WTC11 (cell line): ENCODE measurements around the gene ENO2. TPM values are rescaled to one million over a fixed set of nuclear protein-coding genes. Genes with fewer than 3 reads are reported as not detected.
"Not testable (repeated sequence)": the region's sequence is repeated elsewhere in the genome, so short reads cannot be mapped to it uniquely, and the experiment has no call there.

Source experiments
- ATAC-seq: fragments of 200-7000 bp; cut with Tn5 transposase; 2 replicates; pipeline ENCODE4 v1.10.0; 2021; ENCODE audit warnings: mild to moderate bottlenecking, moderate library complexity
- CTCF ChIA-PET: fragments of 300-600 bp; sonication (Branson Sonifier 250); formaldehyde crosslinking; loops from one replicate; lab custom pipeline; 2021; ENCODE audit warnings: antibody characterized with exemption; lab: Charles Lee
- POLR2A ChIA-PET: fragments of 350-600 bp; sonication (Branson Sonifier 250); formaldehyde crosslinking; loops from one replicate; lab custom pipeline; 2021; ENCODE audit warnings: antibody characterized with exemption; lab: Charles Lee
- DNase-seq: peaks from one replicate; pipeline ENCODE4 v3.0.0; 2021; ENCODE audit warnings: low spot score
- H3K27ac Mint-ChIP-seq: 2 replicates; pipeline ENCODE4 v1.8.0; 2021; ENCODE audit warnings: mixed read lengths
- H3K27me3 Mint-ChIP-seq: 2 replicates; pipeline ENCODE4 v1.8.0; 2021; ENCODE audit warnings: low read depth, mild to moderate bottlenecking, moderate library complexity, mixed read lengths
- H3K36me3 Mint-ChIP-seq: 2 replicates; pipeline ENCODE4 v1.8.0; 2021; ENCODE audit warnings: mixed read lengths
- H3K4me1 Mint-ChIP-seq: 2 replicates; pipeline ENCODE4 v1.8.0; 2022; ENCODE audit warnings: mixed read lengths
- H3K4me3 Mint-ChIP-seq: 2 replicates; pipeline ENCODE4 v1.8.0; 2021; ENCODE audit warnings: mild to moderate bottlenecking, moderate library complexity, mixed read lengths
- H3K9me3 Mint-ChIP-seq: 2 replicates; pipeline ENCODE4 v1.8.0; 2021; ENCODE audit warnings: mixed read lengths
- ATF1 ChIP-seq: sonication (generic); formaldehyde crosslinking; IDR thresholded peaks from 2 replicates; pipeline ENCODE4 v1.8.1; 2023; ENCODE audit warnings: mild to moderate bottlenecking, moderate library complexity, missing genetic modification reagents
- GTF2I ChIP-seq: fragments of 250-450 bp; sonication (Bioruptor Pico); conservative IDR thresholded peaks from 2 replicates; pipeline ENCODE4 v1.4.0; 2021; ENCODE audit warnings: mild to moderate bottlenecking
- JAZF1 ChIP-seq: fragments of 250-450 bp; sonication (Bioruptor Pico); IDR thresholded peaks from 2 replicates; pipeline ENCODE4 v1.9.0; 2021; ENCODE audit warnings: moderate library complexity, mild to moderate bottlenecking, inconsistent platforms
- JUN ChIP-seq: sonication (generic); formaldehyde crosslinking; IDR thresholded peaks from 2 replicates; pipeline ENCODE4 v1.8.0; 2023; ENCODE audit warnings: mild to moderate bottlenecking, missing genetic modification reagents
- MXD4 ChIP-seq: fragments of 250-450 bp; sonication (Bioruptor Pico); IDR thresholded peaks from 2 replicates; pipeline ENCODE4 v1.8.0; 2021; ENCODE audit warnings: mild to moderate bottlenecking, moderate library complexity, borderline replicate concordance
- MYBL2 ChIP-seq: sonication (generic); formaldehyde crosslinking; IDR thresholded peaks from 2 replicates; pipeline ENCODE4 v1.8.1; 2023; ENCODE audit warnings: mild to moderate bottlenecking, moderate library complexity, missing genetic modification reagents
- NFYB ChIP-seq: sonication (generic); formaldehyde crosslinking; conservative IDR thresholded peaks from 2 replicates; pipeline ENCODE4 v1.8.0; 2022; ENCODE audit warnings: low read depth, missing genetic modification reagents
- NR1H2 ChIP-seq: sonication (generic); formaldehyde crosslinking; IDR thresholded peaks from 2 replicates; pipeline ENCODE4 v1.9.0; 2021; ENCODE audit warnings: mild to moderate bottlenecking, moderate library complexity, missing genetic modification reagents
- NR2C2 ChIP-seq: sonication (generic); formaldehyde crosslinking; IDR thresholded peaks from 2 replicates; pipeline ENCODE4 v1.8.0; 2022; ENCODE audit warnings: mild to moderate bottlenecking, missing genetic modification reagents
- SOX15 ChIP-seq: fragments of 250-450 bp; sonication (Bioruptor Pico); IDR thresholded peaks from 2 replicates; pipeline ENCODE4 v1.9.0; 2021; ENCODE audit warnings: mild to moderate bottlenecking
- TEAD1 ChIP-seq: sonication (generic); formaldehyde crosslinking; IDR thresholded peaks from 2 replicates; pipeline ENCODE4 v1.8.0; 2022; ENCODE audit warnings: mild to moderate bottlenecking, missing genetic modification reagents
- ZNF232 ChIP-seq: sonication (generic); formaldehyde crosslinking; IDR thresholded peaks from 2 replicates; pipeline ENCODE4 v1.8.0; 2022; ENCODE audit warnings: mild to moderate bottlenecking, missing genetic modification reagents
- ZNF263 ChIP-seq: sonication (generic); formaldehyde crosslinking; IDR thresholded peaks from 2 replicates; pipeline ENCODE4 v1.8.1; 2022; ENCODE audit warnings: low read depth, mild to moderate bottlenecking, moderate library complexity, missing genetic modification reagents
- total RNA-seq: library from RNA; stranded (reverse); gene quantifications from 3 replicates; pipeline ENCODE4 v1.2.3, GENCODE V29; 2021
- TF ChIP-seq, protein P1 (sequence below): sonication (generic); formaldehyde crosslinking; IDR thresholded peaks from 2 replicates; pipeline ENCODE4 v1.8.0; 2022; ENCODE audit warnings: mild to moderate bottlenecking, missing genetic modification reagents
- TF ChIP-seq, protein P2 (sequence below): sonication (generic); formaldehyde crosslinking; IDR thresholded peaks from 2 replicates; pipeline ENCODE4 v1.8.1; 2022; ENCODE audit warnings: mild to moderate bottlenecking, moderate library complexity, missing genetic modification reagents
- TF ChIP-seq, protein P3 (sequence below): sonication (generic); formaldehyde crosslinking; IDR thresholded peaks from 2 replicates; pipeline ENCODE4 v1.8.0; 2023; ENCODE audit warnings: missing genetic modification reagents
- TF ChIP-seq, protein P4 (sequence below): fragments of 200-600 bp; IDR thresholded peaks from 2 replicates; pipeline ENCODE4 v1.8.0; 2022; ENCODE audit warnings: antibody characterized with exemption
- TF ChIP-seq, protein P5 (sequence below): sonication (generic); formaldehyde crosslinking; IDR thresholded peaks from 2 replicates; pipeline ENCODE4 v1.8.1; 2022; ENCODE audit warnings: low read depth, missing genetic modification reagents, borderline replicate concordance
- TF ChIP-seq, protein P6 (sequence below): sonication (generic); formaldehyde crosslinking; IDR thresholded peaks from 2 replicates; pipeline ENCODE4 v1.8.1; 2023; ENCODE audit warnings: mild to moderate bottlenecking, moderate library complexity, missing genetic modification reagents

Gene ENO2
- total RNA-seq, 1 experiment from 2014 or later: 118 TPM

DNA sequence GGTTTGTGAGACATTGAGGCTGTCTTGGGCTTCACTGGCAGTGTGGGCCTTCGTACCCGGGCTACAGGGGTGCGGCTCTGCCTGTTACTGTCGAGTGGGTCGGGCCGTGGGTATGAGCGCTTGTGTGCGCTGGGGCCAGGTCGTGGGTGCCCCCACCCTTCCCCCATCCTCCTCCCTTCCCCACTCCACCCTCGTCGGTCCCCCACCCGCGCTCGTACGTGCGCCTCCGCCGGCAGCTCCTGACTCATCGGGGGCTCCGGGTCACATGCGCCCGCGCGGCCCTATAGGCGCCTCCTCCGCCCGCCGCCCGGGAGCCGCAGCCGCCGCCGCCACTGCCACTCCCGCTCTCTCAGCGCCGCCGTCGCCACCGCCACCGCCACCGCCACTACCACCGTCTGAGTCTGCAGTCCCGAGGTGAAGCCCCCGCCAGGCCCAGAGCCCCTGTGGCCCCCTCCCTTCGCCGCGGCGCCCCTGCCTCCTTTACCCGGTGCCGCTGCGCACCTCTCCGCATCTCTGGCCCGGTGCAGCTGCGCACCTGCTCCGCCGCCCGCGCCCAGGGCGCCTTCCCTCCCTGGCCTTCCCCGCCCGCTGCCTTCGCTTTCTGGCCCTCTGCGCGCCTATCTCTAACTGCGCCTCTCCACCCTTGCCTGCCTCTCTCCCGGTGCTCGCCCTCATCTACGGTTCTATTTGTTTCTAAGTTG, at the start of gene ENO2 (continued):
- no peak; the same call in 1 of the 2 replicates for TF ChIP-seq MYBL2
- TF ChIP-seq, protein P1, sequence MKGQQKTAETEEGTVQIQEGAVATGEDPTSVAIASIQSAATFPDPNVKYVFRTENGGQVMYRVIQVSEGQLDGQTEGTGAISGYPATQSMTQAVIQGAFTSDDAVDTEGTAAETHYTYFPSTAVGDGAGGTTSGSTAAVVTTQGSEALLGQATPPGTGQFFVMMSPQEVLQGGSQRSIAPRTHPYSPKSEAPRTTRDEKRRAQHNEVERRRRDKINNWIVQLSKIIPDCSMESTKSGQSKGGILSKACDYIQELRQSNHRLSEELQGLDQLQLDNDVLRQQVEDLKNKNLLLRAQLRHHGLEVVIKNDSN (CRISPR knock-in tag): peak; percentile 84
- TF ChIP-seq, protein P2, sequence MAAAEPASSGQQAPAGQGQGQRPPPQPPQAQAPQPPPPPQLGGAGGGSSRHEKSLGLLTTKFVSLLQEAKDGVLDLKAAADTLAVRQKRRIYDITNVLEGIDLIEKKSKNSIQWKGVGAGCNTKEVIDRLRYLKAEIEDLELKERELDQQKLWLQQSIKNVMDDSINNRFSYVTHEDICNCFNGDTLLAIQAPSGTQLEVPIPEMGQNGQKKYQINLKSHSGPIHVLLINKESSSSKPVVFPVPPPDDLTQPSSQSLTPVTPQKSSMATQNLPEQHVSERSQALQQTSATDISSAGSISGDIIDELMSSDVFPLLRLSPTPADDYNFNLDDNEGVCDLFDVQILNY: 0 out of 2 replicates have a peak, but pooled peaks have one; percentile 51
- TF ChIP-seq MXD4 (CRISPR knock-in tag): no peak
- TF ChIP-seq TEAD1 (CRISPR knock-in tag): no peak
- TF ChIP-seq ZNF263: 0 out of 2 replicates have a peak, but pooled peaks have one; percentile 23
- no peak for TF ChIP-seq NR1H2 (CRISPR knock-in tag)
- 0 out of 2 replicates have a peak, but pooled peaks have one; percentile 14 for TF ChIP-seq ZNF232 (CRISPR knock-in tag)
- TF ChIP-seq, protein P3, sequence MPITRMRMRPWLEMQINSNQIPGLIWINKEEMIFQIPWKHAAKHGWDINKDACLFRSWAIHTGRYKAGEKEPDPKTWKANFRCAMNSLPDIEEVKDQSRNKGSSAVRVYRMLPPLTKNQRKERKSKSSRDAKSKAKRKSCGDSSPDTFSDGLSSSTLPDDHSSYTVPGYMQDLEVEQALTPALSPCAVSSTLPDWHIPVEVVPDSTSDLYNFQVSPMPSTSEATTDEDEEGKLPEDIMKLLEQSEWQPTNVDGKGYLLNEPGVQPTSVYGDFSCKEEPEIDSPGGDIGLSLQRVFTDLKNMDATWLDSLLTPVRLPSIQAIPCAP: no peak
- no peak for TF ChIP-seq ATF1 (CRISPR knock-in tag)
- TF ChIP-seq, protein P4, sequence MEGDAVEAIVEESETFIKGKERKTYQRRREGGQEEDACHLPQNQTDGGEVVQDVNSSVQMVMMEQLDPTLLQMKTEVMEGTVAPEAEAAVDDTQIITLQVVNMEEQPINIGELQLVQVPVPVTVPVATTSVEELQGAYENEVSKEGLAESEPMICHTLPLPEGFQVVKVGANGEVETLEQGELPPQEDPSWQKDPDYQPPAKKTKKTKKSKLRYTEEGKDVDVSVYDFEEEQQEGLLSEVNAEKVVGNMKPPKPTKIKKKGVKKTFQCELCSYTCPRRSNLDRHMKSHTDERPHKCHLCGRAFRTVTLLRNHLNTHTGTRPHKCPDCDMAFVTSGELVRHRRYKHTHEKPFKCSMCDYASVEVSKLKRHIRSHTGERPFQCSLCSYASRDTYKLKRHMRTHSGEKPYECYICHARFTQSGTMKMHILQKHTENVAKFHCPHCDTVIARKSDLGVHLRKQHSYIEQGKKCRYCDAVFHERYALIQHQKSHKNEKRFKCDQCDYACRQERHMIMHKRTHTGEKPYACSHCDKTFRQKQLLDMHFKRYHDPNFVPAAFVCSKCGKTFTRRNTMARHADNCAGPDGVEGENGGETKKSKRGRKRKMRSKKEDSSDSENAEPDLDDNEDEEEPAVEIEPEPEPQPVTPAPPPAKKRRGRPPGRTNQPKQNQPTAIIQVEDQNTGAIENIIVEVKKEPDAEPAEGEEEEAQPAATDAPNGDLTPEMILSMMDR: no peak

DNA sequence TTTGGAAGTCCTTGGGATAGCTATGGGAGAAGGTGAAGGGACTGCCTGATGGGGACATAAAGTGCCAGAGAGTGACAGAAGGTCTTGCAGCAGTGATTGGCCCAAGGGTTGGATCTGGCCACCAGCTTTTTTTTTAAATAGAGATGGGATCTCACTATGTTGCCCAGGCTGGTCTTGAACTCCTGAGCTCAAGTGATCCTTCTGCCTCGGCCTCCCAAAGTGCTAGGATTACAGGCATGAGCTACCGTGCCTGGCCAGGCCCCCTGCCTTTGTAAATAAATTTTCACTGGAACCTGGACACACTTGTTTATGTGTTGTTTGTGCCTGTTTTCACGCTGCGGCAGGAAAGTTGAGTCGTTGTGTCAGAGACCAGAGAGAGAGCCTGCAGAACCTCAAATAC, 49.1 kb upstream of the ENO2 start:
- H3K27me3 Mint-ChIP-seq, H3K9me3 Mint-ChIP-seq, DNase-seq, ATAC-seq: not testable (repeated sequence)
- Mint-ChIP-seq H3K4me3 (peak overlapping the region; percentile 89; the same call in 1 of the 2 replicates), H3K4me1 (peaks cover 40% of the 10 kb centered on the region), H3K36me3 (peaks cover 66% of the 10 kb centered on the region), H3K27ac (0 out of 2 replicates have a peak overlapping the region, but pooled peaks have one; percentile 30)
- CTCF ChIA-PET: interaction anchor here (1.3 to 8.5 kb wide), 3 partner anchors 12 to 60 kb away, joined by 5 to 181 read pairs (median 57); partner anchors contain the start of genes CDCA3 and USP5
- POLR2A ChIA-PET: interaction anchor here (1.3 to 1.4 kb wide), 2 partner anchors 14 to 176 kb away, joined by 3 read pairs; partner anchors contain the start of genes CDCA3 and ZNF384

DNA sequence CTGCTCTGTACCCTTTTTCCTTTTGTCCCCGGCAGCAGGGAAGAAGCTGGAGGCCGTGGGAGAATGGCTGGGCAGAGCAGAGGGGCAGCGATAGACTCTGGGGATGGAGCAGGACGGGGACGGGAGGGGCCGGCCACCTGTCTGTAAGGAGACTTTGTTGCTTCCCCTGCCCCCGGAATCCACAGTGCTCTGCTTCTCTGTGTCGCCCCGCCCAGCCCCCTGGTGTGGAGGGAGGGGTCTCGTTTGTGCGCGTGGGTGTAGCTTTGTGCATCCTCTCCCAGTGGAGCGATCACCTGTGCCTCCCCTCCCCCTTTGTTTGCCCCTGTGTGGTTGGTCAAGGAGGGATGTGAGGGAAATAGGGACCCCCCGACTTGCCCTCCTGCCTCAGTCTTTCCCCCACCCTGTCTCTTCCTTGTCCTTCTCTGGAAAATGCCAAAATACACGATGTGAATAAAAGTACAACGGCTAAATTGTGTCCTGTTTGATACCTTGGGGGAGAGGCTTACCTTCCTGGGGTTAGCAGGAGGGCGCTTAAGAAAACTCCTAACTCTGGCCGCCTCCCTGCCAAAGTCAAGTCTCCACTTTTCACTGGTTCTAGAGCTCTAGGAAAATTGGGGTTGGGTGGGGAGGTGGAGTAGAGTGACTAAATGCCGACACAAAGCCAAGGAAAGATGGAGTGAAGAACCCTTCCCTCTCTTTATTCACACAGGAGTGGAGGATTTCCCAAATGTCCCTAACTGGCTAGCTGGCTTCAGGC, 48.0 kb upstream of the ENO2 start:
- Mint-ChIP-seq H3K27ac (peak overlapping the region; percentile 68), H3K36me3 (peaks cover 64% of the 10 kb centered on the region), H3K4me3 (peak overlapping the region; percentile 89), H3K9me3 (no peaks in the 10 kb centered on the region), H3K4me1 (peaks cover 50% of the 10 kb centered on the region), H3K27me3 (no peaks in the 10 kb centered on the region)
- TF ChIP-seq SOX15 (CRISPR knock-in tag) (no peak), GTF2I (CRISPR knock-in tag) (no peak), JAZF1 (CRISPR knock-in tag) (no peak), NFYB (CRISPR knock-in tag) (no peak), ATF1 (CRISPR knock-in tag) (no peak), NR2C2 (no peak), JUN (no peak)
- TF ChIP-seq, protein P5, sequence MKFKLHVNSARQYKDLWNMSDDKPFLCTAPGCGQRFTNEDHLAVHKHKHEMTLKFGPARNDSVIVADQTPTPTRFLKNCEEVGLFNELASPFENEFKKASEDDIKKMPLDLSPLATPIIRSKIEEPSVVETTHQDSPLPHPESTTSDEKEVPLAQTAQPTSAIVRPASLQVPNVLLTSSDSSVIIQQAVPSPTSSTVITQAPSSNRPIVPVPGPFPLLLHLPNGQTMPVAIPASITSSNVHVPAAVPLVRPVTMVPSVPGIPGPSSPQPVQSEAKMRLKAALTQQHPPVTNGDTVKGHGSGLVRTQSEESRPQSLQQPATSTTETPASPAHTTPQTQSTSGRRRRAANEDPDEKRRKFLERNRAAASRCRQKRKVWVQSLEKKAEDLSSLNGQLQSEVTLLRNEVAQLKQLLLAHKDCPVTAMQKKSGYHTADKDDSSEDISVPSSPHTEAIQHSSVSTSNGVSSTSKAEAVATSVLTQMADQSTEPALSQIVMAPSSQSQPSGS (CRISPR knock-in tag): no peak
- TF ChIP-seq, protein P6, sequence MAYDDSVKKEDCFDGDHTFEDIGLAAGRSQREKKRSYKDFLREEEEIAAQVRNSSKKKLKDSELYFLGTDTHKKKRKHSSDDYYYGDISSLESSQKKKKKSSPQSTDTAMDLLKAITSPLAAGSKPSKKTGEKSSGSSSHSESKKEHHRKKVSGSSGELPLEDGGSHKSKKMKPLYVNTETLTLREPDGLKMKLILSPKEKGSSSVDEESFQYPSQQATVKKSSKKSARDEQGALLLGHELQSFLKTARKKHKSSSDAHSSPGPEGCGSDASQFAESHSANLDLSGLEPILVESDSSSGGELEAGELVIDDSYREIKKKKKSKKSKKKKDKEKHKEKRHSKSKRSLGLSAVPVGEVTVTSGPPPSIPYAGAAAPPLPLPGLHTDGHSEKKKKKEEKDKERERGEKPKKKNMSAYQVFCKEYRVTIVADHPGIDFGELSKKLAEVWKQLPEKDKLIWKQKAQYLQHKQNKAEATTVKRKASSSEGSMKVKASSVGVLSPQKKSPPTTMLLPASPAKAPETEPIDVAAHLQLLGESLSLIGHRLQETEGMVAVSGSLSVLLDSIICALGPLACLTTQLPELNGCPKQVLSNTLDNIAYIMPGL: no peak
- ATAC-seq: no peak; the same call in 1 of the 2 replicates
- DNase-seq: peak; percentile 56
- POLR2A ChIA-PET: interaction anchor here (0.7 to 4.3 kb wide), 7 partner anchors 14 to 177 kb away, joined by 3 to 33 read pairs (median 3); partner anchors contain the start of genes C12orf57, CDCA3, RNU7-1 and USP5
- CTCF ChIA-PET: interaction anchor here (0.7 to 8.5 kb wide), 6 partner anchors 13 to 182 kb away, joined by 3 to 181 read pairs (median 4); partner anchors contain the start of genes CDCA3 and USP5
